GM12865 (cell line): ENCODE data around the gene PLGRKT.

ENCODE experiments used
- DNase-seq: peaks from one replicate; pipeline ENCODE4 v3.0.0; 2010; ENCODE audit warnings: low read depth
- H3K4me3 ChIP-seq: 2 replicates; pipeline ENCODE4 v1.5.1; 2011; ENCODE audit warnings: mild to moderate bottlenecking, low read depth, low read length, control low read depth
- CTCF ChIP-seq: IDR thresholded peaks from 2 replicates; pipeline ENCODE4 v1.5.1; 2011; ENCODE audit warnings: low read length, control low read depth, low read depth, inconsistent platforms; ENCODE audit not compliant: insufficient read depth; ENCODE audit errors: missing control alignments

PLGRKT gene

DNA sequence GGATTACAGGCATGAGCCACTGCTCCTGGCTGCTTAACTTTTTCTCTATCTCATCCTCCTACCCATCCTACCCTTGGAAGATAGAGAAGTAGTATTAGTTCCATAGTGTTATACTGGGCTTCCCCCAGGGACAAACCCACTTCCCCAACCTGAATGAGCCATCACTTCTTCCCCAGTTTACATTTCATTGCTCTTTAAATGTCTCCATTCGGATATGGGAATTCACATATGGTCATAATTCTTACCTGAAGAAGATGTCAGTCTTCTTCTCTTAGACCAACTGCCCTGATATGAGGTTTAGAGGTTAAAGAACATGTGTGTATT, 14.5 kb upstream of the PLGRKT start:
- peak overlapping the region; percentile 65 for H3K4me3 ChIP-seq
- TF ChIP-seq CTCF = no peak
- DNase-seq = no peak

DNA sequence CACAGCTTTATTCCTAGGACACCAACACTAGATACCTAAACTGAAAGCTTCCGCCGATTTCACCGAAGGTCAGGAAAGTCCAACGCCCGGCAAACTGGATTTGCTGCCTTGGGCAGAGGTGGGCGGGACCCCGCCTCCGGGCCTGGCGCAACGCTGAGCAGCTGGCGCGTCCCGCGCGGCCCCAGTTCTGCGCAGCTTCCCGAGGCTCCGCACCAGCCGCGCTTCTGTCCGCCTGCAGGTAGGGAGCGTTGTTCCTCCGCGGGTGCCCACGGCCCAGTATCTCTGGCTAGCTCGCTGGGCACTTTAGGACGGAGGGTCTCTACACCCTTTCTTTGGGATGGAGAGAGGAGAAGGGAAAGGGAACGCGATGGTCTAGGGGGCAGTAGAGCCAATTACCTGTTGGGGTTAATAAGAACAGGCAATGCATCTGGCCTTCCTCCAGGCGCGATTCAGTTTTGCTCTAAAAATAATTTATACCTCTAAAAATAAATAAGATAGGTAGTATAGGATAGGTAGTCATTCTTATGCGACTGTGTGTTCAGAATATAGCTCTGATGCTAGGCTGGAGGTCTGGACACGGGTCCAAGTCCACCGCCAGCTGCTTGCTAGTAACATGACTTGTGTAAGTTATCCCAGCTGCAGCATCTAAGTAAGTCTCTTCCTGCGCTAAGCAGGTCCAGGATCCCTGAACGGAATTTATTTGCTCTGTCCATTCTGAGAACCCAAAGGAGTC, 12.8 kb upstream of the PLGRKT start, which contains the start of gene CD274:
Gene CD274, plus strand, starts transcription at position 184 of the 733 bp plus-strand sequence. CDS start 5,572 bp downstream, outside the sequence.
- H3K4me3 ChIP-seq = peak within 1 kb of the TSS; percentile 65
- peak; percentile 95 for DNase-seq
- peak; percentile 63 for TF ChIP-seq CTCF

DNA sequence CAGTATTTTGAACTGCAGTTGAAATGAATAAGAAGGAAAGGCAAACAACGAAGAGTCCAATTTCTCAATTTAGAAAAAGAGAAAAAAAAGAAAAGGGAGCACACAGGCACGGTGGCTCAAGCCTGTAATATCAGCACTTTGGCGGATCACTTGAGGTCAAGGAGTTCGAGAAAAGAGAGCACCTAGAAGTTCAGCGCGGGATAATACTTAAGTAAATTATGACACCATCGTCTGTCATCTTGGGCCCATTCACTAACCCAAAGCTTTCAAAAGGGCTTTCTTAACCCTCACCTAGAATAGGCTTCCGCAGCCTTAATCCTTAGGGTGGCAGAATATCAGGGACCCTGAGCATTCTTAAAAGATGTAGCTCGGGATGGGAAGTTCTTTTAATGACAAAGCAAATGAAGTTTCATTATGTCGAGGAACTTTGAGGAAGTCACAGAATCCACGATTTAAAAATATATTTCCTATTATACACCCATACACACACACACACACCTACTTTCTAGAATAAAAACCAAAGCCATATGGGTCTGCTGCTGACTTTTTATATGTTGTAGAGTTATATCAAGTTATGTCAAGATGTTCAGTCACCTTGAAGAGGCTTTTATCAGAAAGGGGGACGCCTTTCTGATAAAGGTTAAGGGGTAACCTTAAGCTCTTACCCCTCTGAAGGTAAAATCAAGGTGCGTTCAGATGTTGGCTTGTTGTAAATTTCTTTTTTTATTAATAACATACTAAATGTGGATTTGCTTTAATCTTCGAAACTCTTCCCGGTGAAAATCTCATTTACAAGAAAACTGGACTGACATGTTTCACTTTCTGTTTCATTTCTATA, 12.0 kb upstream of the PLGRKT start:
- TF ChIP-seq CTCF = no peak
- DNase-seq = peak; percentile 47
- H3K4me3 ChIP-seq = peak overlapping the region; percentile 65

DNA sequence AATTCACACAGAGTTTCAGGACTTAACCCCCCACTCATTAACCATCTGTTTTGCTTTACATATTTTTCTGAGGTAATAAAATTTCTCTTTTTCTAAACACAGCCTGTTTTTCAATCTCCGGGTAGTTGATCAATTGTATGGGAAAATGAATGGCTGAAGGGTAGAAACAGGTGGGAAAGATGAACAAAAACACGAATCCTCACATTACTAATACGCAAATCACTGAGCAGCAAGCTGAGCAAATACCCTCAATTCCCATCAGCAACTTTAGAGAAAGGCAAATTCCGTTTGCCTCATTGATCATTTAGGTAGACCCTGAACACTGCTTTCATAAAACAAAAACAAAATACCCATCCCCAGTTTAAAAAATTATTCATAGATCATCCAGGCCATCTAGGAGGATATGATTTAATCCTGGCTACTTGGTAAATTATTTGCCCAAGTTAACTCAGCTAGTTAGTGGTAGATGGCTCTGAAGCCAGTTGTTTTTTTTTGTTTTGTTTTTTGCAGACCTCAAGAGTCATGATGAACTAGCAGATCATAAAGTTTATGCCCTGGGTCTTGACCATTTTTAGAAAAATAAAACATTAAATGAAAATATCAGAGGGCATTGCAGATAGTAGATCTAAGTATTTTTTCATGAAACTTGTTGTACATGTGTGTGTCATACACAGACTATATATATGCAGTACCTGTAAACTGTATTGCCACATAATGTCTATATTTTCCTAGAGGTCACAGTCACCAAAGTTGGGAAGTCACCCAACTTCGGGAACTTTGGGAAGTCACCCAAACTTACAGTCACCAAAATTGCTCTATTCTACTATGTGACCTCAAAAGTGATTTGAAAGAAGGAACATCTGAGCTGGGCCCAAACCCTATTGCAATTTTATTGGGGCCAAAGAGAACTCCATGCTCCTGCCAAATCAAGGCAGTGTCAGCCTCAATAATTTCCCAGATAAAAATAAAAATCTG, 11.0 kb upstream of the PLGRKT start:
- peak; percentile 63 for DNase-seq
- peak overlapping the region; percentile 65 for H3K4me3 ChIP-seq
- no peak for TF ChIP-seq CTCF

GRCh38 chr9:5448016-5448415, 10.3 kb upstream of the PLGRKT start:
- no peak for TF ChIP-seq CTCF
- peak; percentile 33 for DNase-seq
- H3K4me3 ChIP-seq = no peak overlapping the region

DNA sequence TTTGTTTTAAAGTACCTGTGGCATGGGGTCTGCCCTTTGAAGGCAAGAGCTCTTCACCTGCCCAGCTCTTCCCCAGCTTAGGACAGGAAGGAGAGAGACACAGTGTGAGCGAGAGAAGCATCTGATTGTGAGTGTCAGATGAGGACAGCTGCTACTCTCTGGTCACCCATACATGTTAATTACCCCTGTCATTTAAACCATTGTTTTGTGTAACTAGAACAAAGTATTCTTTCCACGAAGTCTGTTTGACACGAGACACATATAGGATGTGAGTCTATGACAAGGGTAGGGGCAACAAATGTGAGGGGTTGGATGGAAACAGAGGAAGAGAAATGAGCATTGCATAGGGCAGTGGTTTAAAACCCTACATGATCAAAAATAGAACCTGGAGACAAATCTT, 9.6 kb upstream of the PLGRKT start:
- TF ChIP-seq CTCF = no peak
- H3K4me3 ChIP-seq = no peak overlapping the region
- no peak for DNase-seq
